ENCODE results near the gene PHC2. TPM values are rescaled to one million over a fixed set of nuclear protein-coding genes. Genes with fewer than 3 reads are reported as not detected.

PHC2 gene
- total RNA-seq, 1 experiment from 2014 or later: 9.4 TPM

GRCh38 chr1:33435096-33435820 is 4.4 kb upstream of the PHC2 start:
- peaks cover 21% of the 10 kb centered on the region for H3K27me3 Mint-ChIP-seq (ENCODE audit: low read depth)
- H3K36me3 Mint-ChIP-seq (ENCODE audit: insufficient read depth in 1 of 3, low read depth in 3 of 3): no peaks in the 10 kb centered on the region

More at GRCh38 chr1:33435096-33435820, 4.4 kb upstream of the PHC2 start:
- Histone ChIP-seq H2BK120ac (ENCODE audit: low read depth, low read length, poor library complexity, severe bottlenecking) (no peak overlapping the region), H3K9me3 (ENCODE audit: control insufficient read depth, low read depth, low read length) (no peaks in the 10 kb centered on the region), H2BK5ac (ENCODE audit: insufficient read length, low read length) (no peak overlapping the region), H3K18ac (ENCODE audit: insufficient read length, low read depth, low read length) (no peak overlapping the region), H3K4me1 (ENCODE audit: insufficient read depth, low read length) (peaks cover 2% of the 10 kb centered on the region), H4K5ac (ENCODE audit: insufficient read length, low read depth, low read length) (no peak overlapping the region), H3K23ac (ENCODE audit: insufficient read length, low read depth, low read length) (no peak overlapping the region), H4K8ac (replicated peaks; ENCODE audit: insufficient read length, low read depth, low read length) (no peak overlapping the region), H3K27me3 (ENCODE audit: insufficient read depth, low read length) (no peaks in the 10 kb centered on the region; the same call in 1 of the 2 replicates), H3K14ac (ENCODE audit: insufficient read depth, low read length) (no peak overlapping the region), H3K79me2 (ENCODE audit: insufficient read depth, low read length) (no peaks in the 10 kb centered on the region), H3K79me1 (ENCODE audit: insufficient read depth, low read depth, low read length, poor library complexity, severe bottlenecking) (no peaks in the 10 kb centered on the region), H3K27ac (ENCODE audit: insufficient read length, low read depth, low read length) (no peak overlapping the region), H3K4me2 (ENCODE audit: insufficient read depth, insufficient read length, low read length) (no peak overlapping the region), H4K20me1 (ENCODE audit: control insufficient read depth, insufficient read depth, insufficient read length) (no peaks in the 10 kb centered on the region), H3K23me2 (ENCODE audit: insufficient read length, low read depth, low read length, poor library complexity, severe bottlenecking) (peaks cover 2% of the 10 kb centered on the region), H4K91ac (ENCODE audit: insufficient read length, low read depth, low read length) (no peak overlapping the region), H2BK12ac (ENCODE audit: insufficient read length, low read depth, low read length) (no peak overlapping the region), H2AK5ac (ENCODE audit: insufficient read length, low read length) (no peak overlapping the region), H2BK15ac (ENCODE audit: low read depth, low read length) (no peak overlapping the region), H3T11ph (ENCODE audit: low read length) (no peak overlapping the region), H2BK20ac (ENCODE audit: low read depth, low read length, poor library complexity, severe bottlenecking) (no peak overlapping the region), H3K9ac (ENCODE audit: extremely low read depth, insufficient read length, low read length) (no peak overlapping the region), H2AFZ (ENCODE audit: low read length) (no peak overlapping the region), H3K56ac (ENCODE audit: insufficient read length, low read depth, low read length) (no peak overlapping the region), H3K4ac (ENCODE audit: low read depth, low read length) (no peak overlapping the region)
- H3K4me1 Mint-ChIP-seq: peaks cover 12 to 22% of the 10 kb centered on the region in 2 experiments
- no peak overlapping the region for H3K4me3 Mint-ChIP-seq
- DNase-seq: no peak
- WGBS (ENCODE audit: extremely low coverage, insufficient read length, low lambda C conversion rate): no CpG with 5 or more reads among the region's 4 CpGs
- H3K27ac Mint-ChIP-seq: no peak overlapping the region; a peak in 1 of 7 replicates
- TF ChIP-seq, protein P1, sequence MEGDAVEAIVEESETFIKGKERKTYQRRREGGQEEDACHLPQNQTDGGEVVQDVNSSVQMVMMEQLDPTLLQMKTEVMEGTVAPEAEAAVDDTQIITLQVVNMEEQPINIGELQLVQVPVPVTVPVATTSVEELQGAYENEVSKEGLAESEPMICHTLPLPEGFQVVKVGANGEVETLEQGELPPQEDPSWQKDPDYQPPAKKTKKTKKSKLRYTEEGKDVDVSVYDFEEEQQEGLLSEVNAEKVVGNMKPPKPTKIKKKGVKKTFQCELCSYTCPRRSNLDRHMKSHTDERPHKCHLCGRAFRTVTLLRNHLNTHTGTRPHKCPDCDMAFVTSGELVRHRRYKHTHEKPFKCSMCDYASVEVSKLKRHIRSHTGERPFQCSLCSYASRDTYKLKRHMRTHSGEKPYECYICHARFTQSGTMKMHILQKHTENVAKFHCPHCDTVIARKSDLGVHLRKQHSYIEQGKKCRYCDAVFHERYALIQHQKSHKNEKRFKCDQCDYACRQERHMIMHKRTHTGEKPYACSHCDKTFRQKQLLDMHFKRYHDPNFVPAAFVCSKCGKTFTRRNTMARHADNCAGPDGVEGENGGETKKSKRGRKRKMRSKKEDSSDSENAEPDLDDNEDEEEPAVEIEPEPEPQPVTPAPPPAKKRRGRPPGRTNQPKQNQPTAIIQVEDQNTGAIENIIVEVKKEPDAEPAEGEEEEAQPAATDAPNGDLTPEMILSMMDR (conservative IDR thresholded peaks at IDR 0.05): no peak
- H3K9me3 Mint-ChIP-seq: no peaks in the 10 kb centered on the region

Data from H9 (cell line).